Keratinocyte (primary cell): Measurements from ENCODE around the gene KCNV2. TPM values are rescaled to one million over a fixed set of nuclear protein-coding genes. Genes with fewer than 3 reads are reported as not detected.

Experiments used
- DNase-seq: peaks from one replicate; pipeline ENCODE4 v3.0.0-alpha.2; 2011; ENCODE audit warnings: low read depth, missing footprints, low spot score
- FAIRE-seq: peaks from 2 replicates; lab custom pipeline; 2011; peaks lifted over from hg19 to GRCh38; lab: Jason Lieb, UNC
- H2AFZ ChIP-seq: 2 replicates; pipeline ENCODE4 v1.6.0; 2012; ENCODE audit warnings: low read length, control low read depth, inconsistent platforms; ENCODE audit not compliant: control insufficient read depth
- H3K27ac ChIP-seq: 2 replicates; pipeline ENCODE4 v1.5.1; 2011; ENCODE audit warnings: low read length; ENCODE audit not compliant: control insufficient read depth, insufficient read depth
- H3K27me3 ChIP-seq: 3 replicates; pipeline ENCODE4 v1.6.0; 2011; ENCODE audit warnings: low read length; ENCODE audit not compliant: control insufficient read depth, insufficient read depth; ENCODE audit errors: extremely low read depth
- H3K36me3 ChIP-seq, 2 experiments: 2 replicates in 1 of 2; 3 replicates in 1 of 2; pipeline ENCODE4 v1.5.1; 2011; ENCODE audit warnings: low read length in 2 of 2, mild to moderate bottlenecking in 1 of 2; ENCODE audit not compliant: control insufficient read depth in 2 of 2, insufficient read depth in 2 of 2; ENCODE audit errors: extremely low read depth in 1 of 2
- H3K4me1 ChIP-seq: 3 replicates; pipeline ENCODE4 v1.5.1; 2011; ENCODE audit warnings: low read length; ENCODE audit not compliant: control insufficient read depth, insufficient read depth; ENCODE audit errors: extremely low read depth
- H3K4me2 ChIP-seq: 3 replicates; pipeline ENCODE4 v1.6.0; 2011; ENCODE audit warnings: low read depth, low read length; ENCODE audit not compliant: control insufficient read depth, insufficient read depth; ENCODE audit errors: extremely low read depth
- H3K4me3 ChIP-seq, 3 experiments: fragments of 200-600 bp in 1 of 3; sonication (generic) in 1 of 3; 2 replicates in 2 of 3; 3 replicates in 1 of 3; pipeline ENCODE4 v1.5.1; 2011 to 2016; ENCODE audit warnings: low read length in 3 of 3, mild to moderate bottlenecking in 3 of 3, control low read depth in 2 of 3, inconsistent platforms in 1 of 3, low read depth in 1 of 3, mixed read lengths in 1 of 3, mixed run types in 1 of 3, moderate library complexity in 1 of 3; ENCODE audit not compliant: control insufficient read depth in 2 of 3, insufficient read depth in 2 of 3; ENCODE audit errors: extremely low read depth in 1 of 3
- H3K79me2 ChIP-seq: 2 replicates; pipeline ENCODE4 v1.6.0; 2012; ENCODE audit warnings: low read length; ENCODE audit not compliant: control insufficient read depth, insufficient read depth
- H3K9ac ChIP-seq: 3 replicates; pipeline ENCODE4 v1.6.0; 2011; ENCODE audit warnings: low read length; ENCODE audit not compliant: control insufficient read depth, insufficient read depth; ENCODE audit errors: extremely low read depth
- H3K9me1 ChIP-seq: 3 replicates; pipeline ENCODE4 v1.6.0; 2011; ENCODE audit warnings: low read length; ENCODE audit not compliant: control insufficient read depth, insufficient read depth; ENCODE audit errors: extremely low read depth
- H3K9me3 ChIP-seq: 2 replicates; pipeline ENCODE4 v1.5.1; 2012; ENCODE audit warnings: low read depth, low read length; ENCODE audit not compliant: control insufficient read depth
- H4K20me1 ChIP-seq: 3 replicates; pipeline ENCODE4 v1.6.0; 2011; ENCODE audit warnings: low read length; ENCODE audit not compliant: control insufficient read depth, insufficient read depth; ENCODE audit errors: extremely low read depth
- EZH2 ChIP-seq: IDR thresholded peaks from one replicate; pipeline ENCODE4 v1.6.1; 2012; ENCODE audit warnings: inconsistent platforms, mild to moderate bottlenecking, low read length, moderate library complexity
- dilution Hi-C: fragments of 300-500 bp; cut with MboI; formaldehyde crosslinking; loops from one replicate; pipeline ENCODE4 v1.7.0; 2020; ENCODE audit warnings: low sequenced_read_pairs; ENCODE audit not compliant: extremely low pct_ligation_motif_present
- polyA plus RNA-seq, 5 experiments: library from polyadenylated mRNA; depleted of rRNA in 3 of 5; stranded (reverse) in 3 of 5; stranded (forward) in 1 of 5; unstranded in 1 of 5; fragments of >200 nt; gene quantifications; 1 replicate in 1 of 5; 2 replicates in 3 of 5; 3 replicates in 1 of 5; pipeline versions ENCODE4 v1.2.1 to v1.2.3, GENCODE V29; 2011 to 2012; ENCODE audit warnings: missing spikeins in 2 of 5, low read depth in 1 of 5, low replicate concordance in 1 of 5
- TF ChIP-seq, protein P1 (sequence below), 3 experiments: IDR thresholded peaks in 1 of 3; conservative IDR thresholded peaks in 1 of 3; optimal IDR thresholded peaks in 1 of 3; 2 replicates in 2 of 3; 3 replicates in 1 of 3; pipeline versions ENCODE3 to v1.5.1; 2011; ENCODE audit warnings: low read length in 3 of 3, mild to moderate bottlenecking in 3 of 3, moderate library complexity in 2 of 3, control low read depth in 1 of 3, inconsistent platforms in 1 of 3; ENCODE audit not compliant: insufficient read depth in 2 of 3; ENCODE audit errors: extremely low read depth in 1 of 3

KCNV2 gene
- polyA plus RNA-seq, 1 donor (not counting 4 experiments of a cell fraction or from before 2014, with no cell fraction given) = not detected

GRCh38 chr9:2761424-2761823 is 44.1 kb downstream of the KCNV2 start:
- FAIRE-seq (no peak), DNase-seq (no peak)
- no peaks in the 10 kb centered on the region for H3K4me1 ChIP-seq
- H2AFZ ChIP-seq = no peak overlapping the region
- dilution Hi-C loops = no loop called here
- H3K27me3 ChIP-seq = no peaks in the 10 kb centered on the region
- no peaks in the 10 kb centered on the region for H4K20me1 ChIP-seq
- no peaks in the 10 kb centered on the region for H3K79me2 ChIP-seq
- H3K4me3 ChIP-seq = no peak overlapping the region
- no peak overlapping the region for H3K27ac ChIP-seq
- TF ChIP-seq, protein P1, sequence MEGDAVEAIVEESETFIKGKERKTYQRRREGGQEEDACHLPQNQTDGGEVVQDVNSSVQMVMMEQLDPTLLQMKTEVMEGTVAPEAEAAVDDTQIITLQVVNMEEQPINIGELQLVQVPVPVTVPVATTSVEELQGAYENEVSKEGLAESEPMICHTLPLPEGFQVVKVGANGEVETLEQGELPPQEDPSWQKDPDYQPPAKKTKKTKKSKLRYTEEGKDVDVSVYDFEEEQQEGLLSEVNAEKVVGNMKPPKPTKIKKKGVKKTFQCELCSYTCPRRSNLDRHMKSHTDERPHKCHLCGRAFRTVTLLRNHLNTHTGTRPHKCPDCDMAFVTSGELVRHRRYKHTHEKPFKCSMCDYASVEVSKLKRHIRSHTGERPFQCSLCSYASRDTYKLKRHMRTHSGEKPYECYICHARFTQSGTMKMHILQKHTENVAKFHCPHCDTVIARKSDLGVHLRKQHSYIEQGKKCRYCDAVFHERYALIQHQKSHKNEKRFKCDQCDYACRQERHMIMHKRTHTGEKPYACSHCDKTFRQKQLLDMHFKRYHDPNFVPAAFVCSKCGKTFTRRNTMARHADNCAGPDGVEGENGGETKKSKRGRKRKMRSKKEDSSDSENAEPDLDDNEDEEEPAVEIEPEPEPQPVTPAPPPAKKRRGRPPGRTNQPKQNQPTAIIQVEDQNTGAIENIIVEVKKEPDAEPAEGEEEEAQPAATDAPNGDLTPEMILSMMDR (optimal IDR thresholded peaks at IDR 0.05 in 1 of 3, IDR thresholded peaks at IDR 0.05 in 1 of 3, conservative IDR thresholded peaks at IDR 0.05 in 1 of 3; ENCODE audit: extremely low read depth in 1 of 3, insufficient read depth in 2 of 3, low read length in 3 of 3) = no peak
- TF ChIP-seq EZH2 = no peak
- no peak overlapping the region for H3K4me2 ChIP-seq
- no peaks in the 10 kb centered on the region for H3K9me1 ChIP-seq
- peaks cover 0 to 12% of the 10 kb centered on the region in 2 experiments for H3K36me3 ChIP-seq
- no peaks in the 10 kb centered on the region for H3K9me3 ChIP-seq
- H3K9ac ChIP-seq = no peak overlapping the region

GRCh38 chr9:2764353-2764752 is 47.0 kb downstream of the KCNV2 start:
- H3K36me3 ChIP-seq = peaks cover 0 to 10% of the 10 kb centered on the region in 2 experiments
- H3K79me2 ChIP-seq = no peaks in the 10 kb centered on the region
- no peak overlapping the region for H3K27ac ChIP-seq
- dilution Hi-C loops = no loop called here
- no peaks in the 10 kb centered on the region for H3K4me1 ChIP-seq
- no peak for DNase-seq
- no peaks in the 10 kb centered on the region for H3K27me3 ChIP-seq
- H3K9me1 ChIP-seq = no peaks in the 10 kb centered on the region
- no peaks in the 10 kb centered on the region for H4K20me1 ChIP-seq
- no peak overlapping the region for H3K4me2 ChIP-seq
- no peak for FAIRE-seq
- no peak overlapping the region for H3K4me3 ChIP-seq
- H3K9ac ChIP-seq = no peak overlapping the region
- H2AFZ ChIP-seq = no peak overlapping the region
- no peak for TF ChIP-seq EZH2
- TF ChIP-seq, protein P1 (optimal IDR thresholded peaks at IDR 0.05 in 1 of 3, IDR thresholded peaks at IDR 0.05 in 1 of 3, conservative IDR thresholded peaks at IDR 0.05 in 1 of 3; ENCODE audit: extremely low read depth in 1 of 3, insufficient read depth in 2 of 3, low read length in 3 of 3) = no peak
- H3K9me3 ChIP-seq = no peaks in the 10 kb centered on the region
